ENCODE measurements around the gene FHL1. TPM values are rescaled to one million over a fixed set of nuclear protein-coding genes. Genes with fewer than 3 reads are reported as not detected.
A peak's percentile ranks its signal among the peaks of the same experiment; 100 is the strongest.
"Not testable (repeated sequence)": the region's sequence is repeated elsewhere in the genome, so short reads cannot be mapped to it uniquely, and the experiment has no call there.

The FHL1 gene
- total and polyA plus RNA-seq, 12 donors: 367 to 3,919 (median 2,586) TPM

DNA sequence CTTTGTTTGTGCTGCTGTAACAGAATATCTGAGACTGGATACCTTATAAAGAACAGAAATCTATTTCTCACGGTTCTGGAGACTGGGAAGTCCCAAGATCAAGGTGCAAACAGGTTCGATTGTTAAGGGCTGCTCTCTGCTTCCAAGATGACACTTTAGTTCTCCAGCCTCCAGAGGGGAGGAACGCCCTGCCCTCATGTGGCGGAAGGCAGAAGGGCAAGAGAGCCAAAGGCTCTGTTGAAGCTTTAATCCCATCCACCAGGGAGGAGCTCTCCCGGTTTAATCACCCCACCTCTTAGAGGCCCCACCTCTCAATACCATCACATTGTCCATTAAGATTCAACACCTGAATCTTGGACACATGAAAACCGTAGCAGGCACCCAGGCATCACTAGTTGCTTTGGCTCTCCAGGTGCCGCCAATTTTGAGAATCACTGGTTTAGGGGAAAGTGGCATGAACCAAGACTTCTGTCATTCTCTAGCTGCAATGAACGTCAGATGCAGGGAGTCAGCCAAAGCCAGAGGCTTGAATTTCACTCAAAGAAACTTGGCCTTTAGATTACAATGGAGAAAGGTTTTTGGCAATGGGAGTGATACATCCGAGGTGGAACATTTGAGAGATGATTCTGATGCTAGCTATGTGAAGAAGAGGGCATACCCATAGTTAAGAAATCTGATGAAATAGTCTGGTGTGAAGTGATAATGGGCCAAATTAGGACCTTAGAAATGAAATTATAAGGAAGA, 15.7 kb downstream of the FHL1 start:
- Histone ChIP-seq H3K27me3 (peaks cover 0 to 23% (median 0%) of the 10 kb centered on the region in 7 donors), H3K4me3 (no peak overlapping the region), H3K4me1 (peaks cover 0 to 89% (median 6%) of the 10 kb centered on the region in 9 donors), H3K9me3 (no peaks in the 10 kb centered on the region), H3K27ac (peak overlapping the region in 7 of 10 donors; percentile 6 to 69 (median 52)), H3K36me3 (no peaks in the 10 kb centered on the region)
- TF ChIP-seq, protein P1, sequence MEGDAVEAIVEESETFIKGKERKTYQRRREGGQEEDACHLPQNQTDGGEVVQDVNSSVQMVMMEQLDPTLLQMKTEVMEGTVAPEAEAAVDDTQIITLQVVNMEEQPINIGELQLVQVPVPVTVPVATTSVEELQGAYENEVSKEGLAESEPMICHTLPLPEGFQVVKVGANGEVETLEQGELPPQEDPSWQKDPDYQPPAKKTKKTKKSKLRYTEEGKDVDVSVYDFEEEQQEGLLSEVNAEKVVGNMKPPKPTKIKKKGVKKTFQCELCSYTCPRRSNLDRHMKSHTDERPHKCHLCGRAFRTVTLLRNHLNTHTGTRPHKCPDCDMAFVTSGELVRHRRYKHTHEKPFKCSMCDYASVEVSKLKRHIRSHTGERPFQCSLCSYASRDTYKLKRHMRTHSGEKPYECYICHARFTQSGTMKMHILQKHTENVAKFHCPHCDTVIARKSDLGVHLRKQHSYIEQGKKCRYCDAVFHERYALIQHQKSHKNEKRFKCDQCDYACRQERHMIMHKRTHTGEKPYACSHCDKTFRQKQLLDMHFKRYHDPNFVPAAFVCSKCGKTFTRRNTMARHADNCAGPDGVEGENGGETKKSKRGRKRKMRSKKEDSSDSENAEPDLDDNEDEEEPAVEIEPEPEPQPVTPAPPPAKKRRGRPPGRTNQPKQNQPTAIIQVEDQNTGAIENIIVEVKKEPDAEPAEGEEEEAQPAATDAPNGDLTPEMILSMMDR (IDR thresholded peaks at IDR 0.05): peak; percentile 41 to 76 (median 67)
- intact Hi-C loops (cut with DNase I): loop anchor here in 7 of 10 donors (1.0 to 10.0 kb wide), 4 partner anchors 102 to 136 kb away; no protein-coding TSS in a partner anchor
- ATAC-seq (peak; percentile 67 to 84 (median 75)), DNase-seq (peak; percentile 49 to 55)
- WGBS, 2 donors: 16 to 22% methylated on average over 9 of the region's 9 CpGs

DNA sequence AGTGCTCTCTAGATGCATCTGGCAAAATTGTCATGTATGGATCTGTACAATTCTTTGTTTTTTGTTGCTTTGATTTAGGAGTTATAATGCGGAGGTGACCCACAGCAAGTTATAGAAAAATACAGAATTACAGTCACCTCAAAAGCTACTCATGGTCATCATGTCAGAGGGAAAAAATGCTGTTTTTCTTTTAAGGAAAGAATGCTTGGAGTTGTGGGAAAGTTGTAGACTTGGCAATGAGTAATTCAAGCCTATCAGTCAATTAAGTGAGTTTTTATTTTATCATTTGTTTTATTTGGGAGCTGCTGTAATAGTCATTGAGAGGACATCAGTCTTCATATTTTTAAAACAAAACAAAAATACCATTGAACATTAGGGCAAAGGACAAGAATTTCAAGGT, 16.4 kb downstream of the FHL1 start:
- H3K36me3 ChIP-seq: no peaks in the 10 kb centered on the region
- H3K27ac ChIP-seq: peak overlapping the region in 5 of 10 donors; percentile 40 to 69 (median 64)
- H3K4me3 ChIP-seq: no peak overlapping the region
- WGBS, 2 donors: 73 to 92% methylated on average over 1 of the region's 1 CpG
- intact Hi-C loops (cut with DNase I): loop anchor here in 6 of 10 donors (1.0 to 10.0 kb wide), 4 partner anchors 101 to 136 kb away; no protein-coding TSS in a partner anchor
- peaks cover 0 to 23% (median 0%) of the 10 kb centered on the region in 7 donors for H3K27me3 ChIP-seq
- H3K9me3 ChIP-seq: no peaks in the 10 kb centered on the region
- ATAC-seq (peak in 1 of 8 donors; percentile 17), DNase-seq (no peak)
- TF ChIP-seq, protein P1 (IDR thresholded peaks at IDR 0.05): no peak
- H3K4me1 ChIP-seq: peaks cover 0 to 88% (median 10%) of the 10 kb centered on the region in 9 donors

DNA sequence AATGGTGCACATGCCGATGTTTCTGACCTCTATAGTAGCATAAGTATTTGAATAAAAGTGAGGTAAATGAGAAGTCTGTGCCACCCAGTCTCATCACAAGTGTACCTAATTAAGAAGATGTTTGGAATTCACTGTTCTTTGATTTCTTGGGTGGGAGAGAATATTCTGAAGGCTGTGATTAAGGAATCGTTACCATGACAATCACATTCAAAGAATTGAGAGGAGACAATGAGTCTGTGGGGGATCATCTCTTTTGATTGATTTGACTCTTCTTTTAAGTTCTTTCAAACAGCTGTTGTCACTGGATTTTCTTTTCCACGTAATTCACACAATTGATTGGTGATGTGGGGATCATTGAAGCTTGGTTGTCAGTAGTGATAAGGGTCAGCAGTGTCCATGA, 18.1 kb downstream of the FHL1 start:
- TF ChIP-seq, protein P1 (IDR thresholded peaks at IDR 0.05): no peak

DNA sequence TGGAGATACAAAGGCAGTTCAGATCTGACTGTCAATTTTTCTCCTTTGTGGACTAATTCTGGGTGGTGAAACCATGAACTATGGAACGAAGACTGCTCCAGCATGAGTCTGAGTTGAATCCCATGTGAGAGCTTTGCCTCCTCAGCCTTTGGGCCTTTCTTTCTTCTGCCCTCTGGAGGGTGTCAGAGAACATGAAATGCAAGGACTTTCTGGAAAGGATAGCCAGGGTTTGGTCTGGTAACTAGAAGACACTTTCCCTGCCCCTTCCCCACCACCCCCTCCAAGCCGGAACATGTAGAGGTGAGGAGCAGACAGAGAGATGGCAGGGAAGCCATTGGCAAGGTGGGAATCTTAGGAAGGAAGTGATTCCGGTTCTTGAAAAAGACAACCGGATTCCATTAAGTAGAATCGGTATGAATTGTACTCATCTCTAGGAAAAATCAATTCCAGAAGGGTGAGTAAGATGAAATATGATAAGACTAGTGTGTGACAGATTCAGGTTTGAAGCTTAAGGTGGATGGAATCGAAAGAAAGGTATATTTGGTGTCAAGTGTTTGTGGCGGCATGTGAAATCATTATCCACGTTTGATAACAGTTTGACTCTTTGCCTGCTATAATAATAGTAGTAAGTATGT, 19.0 kb downstream of the FHL1 start:
- DNase-seq (peak in 1 of 2 donors; percentile 23), ATAC-seq (peak in 3 of 8 donors; percentile 22 to 32 (median 28))
- intact Hi-C loops (cut with DNase I): loop anchor here in 8 of 10 donors (2.0 to 10.0 kb wide), 5 partner anchors 41 to 134 kb away; no protein-coding TSS in a partner anchor
- peak overlapping the region in 8 of 10 donors; percentile 6 to 89 (median 84) for H3K27ac ChIP-seq
- H3K9me3 ChIP-seq: no peaks in the 10 kb centered on the region
- peaks cover 0 to 26% (median 0%) of the 10 kb centered on the region in 7 donors for H3K27me3 ChIP-seq
- H3K4me1 ChIP-seq: peaks cover 0 to 87% (median 26%) of the 10 kb centered on the region in 9 donors
- no peak overlapping the region for H3K4me3 ChIP-seq
- H3K36me3 ChIP-seq: no peaks in the 10 kb centered on the region
- WGBS, 2 donors: 37 to 47% methylated on average over 8 of the region's 8 CpGs
- TF ChIP-seq, protein P1 (IDR thresholded peaks at IDR 0.05): peak in 7 of 9 donors; percentile 17 to 52 (median 42)

More for the DNA sequence above, 18.1 kb downstream of the FHL1 start:
- intact Hi-C loops (cut with DNase I): loop anchor here in 7 of 10 donors (5.0 to 10.0 kb wide), 4 partner anchors 42 to 133 kb away; no protein-coding TSS in a partner anchor
- Histone ChIP-seq H3K27ac (peak overlapping the region in 6 of 10 donors; percentile 67 to 89 (median 87)), H3K36me3 (no peaks in the 10 kb centered on the region), H3K4me1 (peaks cover 0 to 86% (median 17%) of the 10 kb centered on the region in 9 donors), H3K4me3 (no peak overlapping the region), H3K27me3 (peaks cover 0 to 23% (median 0%) of the 10 kb centered on the region in 7 donors), H3K9me3 (no peaks in the 10 kb centered on the region)
- DNase-seq (no peak), ATAC-seq (no peak)
- WGBS, 2 donors: 40 to 77% methylated on average over 3 of the region's 3 CpGs

DNA sequence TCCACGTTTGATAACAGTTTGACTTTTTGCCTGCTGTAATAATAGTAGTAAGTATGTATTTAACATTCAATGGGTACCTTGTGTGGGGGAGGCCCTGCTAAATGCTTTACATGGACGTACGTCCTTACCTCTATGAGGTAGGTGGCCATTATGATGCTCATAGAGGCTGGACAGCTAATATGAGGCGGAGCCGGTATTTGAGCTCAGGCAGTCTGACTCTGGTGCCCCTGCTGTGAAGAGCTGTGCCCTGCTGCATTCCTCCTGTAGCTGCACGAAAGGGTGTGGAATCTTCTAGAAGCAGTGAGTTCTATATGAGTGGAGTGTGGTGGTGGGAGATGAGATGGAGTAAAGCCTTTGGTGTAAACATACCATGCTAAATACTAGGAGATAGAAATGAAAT, 20.7 kb downstream of the FHL1 start:
- H3K4me1 ChIP-seq: peaks cover 0 to 86% (median 28%) of the 10 kb centered on the region in 9 donors
- intact Hi-C loops (cut with DNase I): loop anchor here in 8 of 10 donors (1.0 to 10.0 kb wide), 7 partner anchors 31 to 136 kb away; no protein-coding TSS in a partner anchor
- DNase-seq, H3K36me3 ChIP-seq, ATAC-seq, H3K4me3 ChIP-seq, H3K9me3 ChIP-seq: not testable (repeated sequence)
- H3K27ac ChIP-seq: peak overlapping the region in 9 of 10 donors; percentile 74 to 89 (median 87)
- WGBS, 2 donors: 48 to 63% methylated on average over 6 of the region's 6 CpGs
- H3K27me3 ChIP-seq: peaks cover 0 to 26% (median 0%) of the 10 kb centered on the region in 7 donors

All from heart right ventricle (tissue), 16 donors.